IMR-90 (cell line): ENCODE measurements around the gene EDEM3. TPM values are rescaled to one million over a fixed set of nuclear protein-coding genes. Genes with fewer than 3 reads are reported as not detected.

ENCODE experiments used
- ATAC-seq: fragments of 200-7000 bp; cut with Tn5 transposase; 2 replicates; pipeline ENCODE4 v1.9.1; 2020; ENCODE audit warnings: low read depth, mild to moderate bottlenecking, moderate library complexity
- BruUV-seq: library from RNA; stranded (reverse); fragments of 400-500 nt; replicated peaks from 2 replicates; lab custom pipeline; 2021; lab: Mats Ljungman, UMichigan
- CTCF ChIA-PET: fragments of 300-600 bp; formaldehyde crosslinking; extraction: SDS; loops from one replicate; lab custom pipeline; 2021; ENCODE audit warnings: antibody characterized with exemption; lab: Yijun Ruan, JAX
- POLR2A ChIA-PET: fragments of 300-600 bp; sonication (Branson Sonifier 250); formaldehyde crosslinking; loops from one replicate; lab custom pipeline; 2022; ENCODE audit warnings: antibody characterized with exemption; ENCODE audit not compliant: unreplicated experiment; lab: Charles Lee
- DNase-seq: peaks from one replicate; pipeline ENCODE4 v3.0.0; 2013
- H2AFZ ChIP-seq: replicated peaks from 2 replicates; pipeline ENCODE3; 2013; ENCODE audit warnings: low read length, mild to moderate bottlenecking; ENCODE audit not compliant: poor library complexity
- H2AK5ac ChIP-seq: 2 replicates; pipeline ENCODE4 v1.6.1; 2013; ENCODE audit warnings: low read depth, low read length, inconsistent platforms
- H2AK9ac ChIP-seq: replicated peaks from 2 replicates; pipeline ENCODE3; 2013; ENCODE audit warnings: mild to moderate bottlenecking, low read depth, low read length, moderate library complexity; ENCODE audit not compliant: poor library complexity
- H2BK120ac ChIP-seq: 2 replicates; pipeline ENCODE4 v1.6.1; 2013; ENCODE audit warnings: low read depth, low read length, inconsistent platforms
- H2BK15ac ChIP-seq: 3 replicates; pipeline ENCODE4 v1.6.1; 2013; ENCODE audit warnings: low read depth, low read length, inconsistent platforms
- H2BK20ac ChIP-seq: 2 replicates; pipeline ENCODE4 v1.6.1; 2013; ENCODE audit warnings: low read depth, mild to moderate bottlenecking, inconsistent platforms, low read length, moderate library complexity
- H2BK5ac ChIP-seq: 2 replicates; pipeline ENCODE4 v1.6.1; 2013; ENCODE audit warnings: mild to moderate bottlenecking, low read depth, low read length, inconsistent platforms; ENCODE audit not compliant: poor library complexity, severe bottlenecking
- H3K14ac ChIP-seq: replicated peaks from 2 replicates; pipeline ENCODE4 v1.6.1; 2013; ENCODE audit warnings: low read depth, low read length, inconsistent platforms
- H3K18ac ChIP-seq: 2 replicates; pipeline ENCODE4 v1.6.1; 2013; ENCODE audit warnings: low read depth, low read length, control low read depth
- H3K23ac ChIP-seq: 2 replicates; pipeline ENCODE4 v1.6.1; 2013; ENCODE audit warnings: low read depth, low read length, inconsistent platforms
- H3K27ac ChIP-seq: 2 replicates; pipeline ENCODE4 v1.5.1; 2013; ENCODE audit warnings: mild to moderate bottlenecking, control low read depth, low read length; ENCODE audit not compliant: insufficient read depth
- H3K27me3 ChIP-seq: 2 replicates; pipeline ENCODE4 v1.6.1; 2013; ENCODE audit warnings: low read length; ENCODE audit not compliant: control insufficient read depth, insufficient read depth
- H3K36me3 ChIP-seq: 2 replicates; pipeline ENCODE4 v1.6.1; 2013; ENCODE audit warnings: low read length, mixed read lengths; ENCODE audit not compliant: control insufficient read depth, insufficient read depth
- H3K4ac ChIP-seq: 2 replicates; pipeline ENCODE4 v1.6.1; 2013; ENCODE audit warnings: low read depth, low read length, inconsistent platforms
- H3K4me1 ChIP-seq: 2 replicates; pipeline ENCODE4 v1.6.1; 2013; ENCODE audit warnings: low read length, mixed read lengths; ENCODE audit not compliant: control insufficient read depth, insufficient read depth
- H3K4me2 ChIP-seq: 2 replicates; pipeline ENCODE4 v1.6.1; 2013; ENCODE audit warnings: low read depth, mild to moderate bottlenecking, control low read depth, low read length, moderate library complexity
- H3K4me3 ChIP-seq: 2 replicates; pipeline ENCODE4 v1.5.1; 2013; ENCODE audit warnings: low read depth, mild to moderate bottlenecking, control low read depth, low read length, moderate library complexity; ENCODE audit not compliant: insufficient read depth
- H3K56ac ChIP-seq: 2 replicates; pipeline ENCODE4 v1.6.1; 2013; ENCODE audit warnings: low read length, inconsistent platforms; ENCODE audit not compliant: insufficient read depth; ENCODE audit errors: extremely low read depth
- H3K79me1 ChIP-seq, 2 experiments: 2 replicates each; pipeline ENCODE4 v1.6.1; 2013; ENCODE audit warnings: low read length in 2 of 2, inconsistent platforms in 1 of 2, low read depth in 1 of 2
- H3K9ac ChIP-seq: 2 replicates; pipeline ENCODE4 v1.6.1; 2013; ENCODE audit warnings: low read depth, low read length, control low read depth
- H3K9me1 ChIP-seq: 2 replicates; pipeline ENCODE4 v1.6.1; 2013; ENCODE audit warnings: low read length, inconsistent platforms; ENCODE audit not compliant: insufficient read depth
- H3K9me3 ChIP-seq: 2 replicates; pipeline ENCODE4 v1.6.1; 2013; ENCODE audit warnings: low read length; ENCODE audit not compliant: control insufficient read depth, insufficient read depth
- H4K20me1 ChIP-seq: 2 replicates; pipeline ENCODE4 v1.6.1; 2013; ENCODE audit warnings: low read length, inconsistent platforms; ENCODE audit not compliant: insufficient read depth
- H4K5ac ChIP-seq: 2 replicates; pipeline ENCODE4 v1.6.1; 2013; ENCODE audit warnings: mild to moderate bottlenecking, low read depth, low read length, control low read depth
- H4K8ac ChIP-seq, 2 experiments: 2 replicates each; pipeline ENCODE4 v1.6.1; 2013; ENCODE audit warnings: low read depth in 2 of 2, low read length in 2 of 2, control low read depth in 1 of 2, inconsistent platforms in 1 of 2
- H4K91ac ChIP-seq: 2 replicates; pipeline ENCODE4 v1.6.1; 2013; ENCODE audit warnings: low read depth, low read length, inconsistent platforms; ENCODE audit not compliant: insufficient read depth
- BHLHE40 ChIP-seq: fragments of 150-350 bp; IDR thresholded peaks from 2 replicates; pipeline ENCODE4 v1.6.1; 2016; ENCODE audit warnings: mild to moderate bottlenecking, low read depth, low read length
- CEBPB ChIP-seq: IDR thresholded peaks from 2 replicates; pipeline ENCODE4 v1.6.1; 2012; ENCODE audit warnings: low read depth, low read length, improper control_type of control experiment
- CHD1 ChIP-seq: IDR thresholded peaks from 2 replicates; pipeline ENCODE4 v1.6.1; 2012; ENCODE audit warnings: low read depth, low read length, improper control_type of control experiment
- FOS ChIP-seq: fragments of 150-350 bp; IDR thresholded peaks from 2 replicates; pipeline ENCODE4 v1.6.1; 2016; ENCODE audit warnings: low read depth, low read length
- MAFK ChIP-seq: IDR thresholded peaks from 2 replicates; pipeline ENCODE4 v1.6.1; 2012; ENCODE audit warnings: low read depth, low read length, improper control_type of control experiment
- MAZ ChIP-seq: IDR thresholded peaks from 2 replicates; pipeline ENCODE4 v1.6.1; 2012; ENCODE audit warnings: low read depth, mild to moderate bottlenecking, low read length, improper control_type of control experiment, moderate library complexity, borderline replicate concordance
- MXI1 ChIP-seq: IDR thresholded peaks from 2 replicates; pipeline ENCODE4 v1.6.1; 2012; ENCODE audit warnings: low read depth, mild to moderate bottlenecking, low read length, moderate library complexity, borderline replicate concordance
- NFE2L2 ChIP-seq: fragments of 150-350 bp; IDR thresholded peaks from 2 replicates; pipeline ENCODE4 v1.6.1; 2016; ENCODE audit warnings: low read depth, mild to moderate bottlenecking, low read length
- RAD21 ChIP-seq: IDR thresholded peaks from 2 replicates; pipeline ENCODE4 v1.6.1; 2012; ENCODE audit warnings: low read length, improper control_type of control experiment
- RCOR1 ChIP-seq: IDR thresholded peaks from 2 replicates; pipeline ENCODE4 v1.6.1; 2012; ENCODE audit warnings: mild to moderate bottlenecking, low read length, improper control_type of control experiment; ENCODE audit not compliant: insufficient replicate concordance
- RFX5 ChIP-seq: IDR thresholded peaks from 2 replicates; pipeline ENCODE4 v1.8.0; 2012; ENCODE audit warnings: low read depth, mild to moderate bottlenecking, low read length, moderate library complexity
- SMC3 ChIP-seq: fragments of 150-350 bp; IDR thresholded peaks from 2 replicates; pipeline ENCODE4 v1.6.1; 2016; ENCODE audit warnings: low read depth, mild to moderate bottlenecking, antibody characterized with exemption, low read length, moderate library complexity
- WGBS, 2 experiments: methylation state at CpG; one replicate each; pipeline versions ENCODE4 v1.1.5 to v1.1.7; 2013; ENCODE audit warnings: missing lambda C conversion rate in 2 of 2; ENCODE audit not compliant: insufficient read length in 1 of 2; ENCODE audit errors: extremely low coverage in 2 of 2; 5-methylcytosine and 5-hydroxymethylcytosine counted together
- dilution Hi-C: fragments of 300-500 bp; cut with HindIII; formaldehyde crosslinking; loops from one replicate; pipeline ENCODE4 v1.14.3; 2018; ENCODE audit warnings: low sequenced_read_pairs; ENCODE audit not compliant: unreplicated experiment
- in situ Hi-C: fragments of 300-500 bp; cut with MboI; formaldehyde crosslinking; loops from 3 replicates; pipeline ENCODE4 v1.14.3; 2019; ENCODE audit warnings: low sequenced_read_pairs, inconsistent platforms, mixed read lengths
- intact Hi-C: fragments of 100-400 bp; cut with micrococcal nuclease; formaldehyde crosslinking; loops from 2 replicates; pipeline ENCODE4 v1.10.0; 2022
- polyA plus RNA-seq, 3 experiments: library from polyadenylated mRNA; depleted of rRNA; stranded (reverse); fragments of >200 nt; gene quantifications; 2 replicates each; pipeline ENCODE4 v1.2.3, GENCODE V29; 2012; ENCODE audit warnings: low replicate concordance in 1 of 3
- total RNA-seq: library from RNA; depleted of rRNA; stranded (reverse); fragments of >200 nt; gene quantifications from 2 replicates; pipeline ENCODE4 v1.2.3, GENCODE V29; 2012
- TF ChIP-seq, protein P1 (sequence below): fragments of 150-350 bp; IDR thresholded peaks from 2 replicates; pipeline ENCODE4 v1.6.1; 2017; ENCODE audit warnings: mild to moderate bottlenecking, antibody characterized with exemption, low read length, low read depth
- TF ChIP-seq, protein P2 (sequence below): fragments of 150-350 bp; IDR thresholded peaks from 2 replicates; pipeline ENCODE4 v1.6.1; 2016; ENCODE audit warnings: low read depth, mild to moderate bottlenecking, low read length, moderate library complexity, borderline replicate concordance
- TF ChIP-seq, protein P3 (sequence below): conservative IDR thresholded peaks from 2 replicates; pipeline ENCODE4 v1.5.1; 2012; ENCODE audit warnings: mild to moderate bottlenecking, low read depth, low read length, improper control_type of control experiment

The EDEM3 gene
- total and polyA plus RNA-seq, 2 of the 4 experiments (the other 2 are of a cell fraction), result 17.5 to 29.9 TPM

DNA sequence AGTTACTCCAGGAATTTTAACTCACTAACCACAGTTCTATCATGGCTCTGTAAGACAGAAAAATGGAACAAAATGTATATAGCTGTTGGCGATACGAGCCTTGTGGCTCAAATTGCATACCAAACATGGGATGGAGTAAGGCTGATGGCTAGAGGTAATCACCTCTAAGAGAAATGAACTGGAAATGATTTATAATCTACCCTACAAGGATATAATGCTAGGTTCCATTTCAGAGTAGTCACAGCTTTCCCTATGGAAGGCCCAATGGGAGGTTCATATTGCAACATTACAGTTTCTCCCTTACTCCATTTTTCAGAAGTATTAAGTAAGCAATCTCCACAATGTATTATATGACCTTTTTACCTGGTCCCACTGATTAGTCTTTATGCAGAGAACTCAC, 61.6 kb downstream of the EDEM3 start:
- H3K56ac ChIP-seq, result no peak overlapping the region
- H3K79me1 ChIP-seq, result 0 out of 4 replicates have a peak, but pooled peaks cover 0 to 5% of the 10 kb centered on the region in 2 experiments
- intact Hi-C loops (loop anchor here (10.0 kb wide), 1 partner anchor 748 kb away; no protein-coding TSS in a partner anchor), in situ Hi-C loops (no loop called here), dilution Hi-C loops (no loop called here)
- H2BK5ac ChIP-seq, result no peak overlapping the region
- H3K9me3 ChIP-seq, result no peaks in the 10 kb centered on the region
- POLR2A ChIA-PET, result no interaction called here
- peaks cover 3% of the 10 kb centered on the region; the same call in 1 of the 2 replicates for H3K36me3 ChIP-seq
- H3K9ac ChIP-seq, result no peak overlapping the region
- H3K4me1 ChIP-seq, result peaks cover 3% of the 10 kb centered on the region; the same call in 1 of the 2 replicates
- CTCF ChIA-PET, result interaction anchor here (0.5 to 1.1 kb wide), 3 partner anchors 18 to 450 kb away, joined by 3 read pairs; no protein-coding TSS in a partner anchor
- H3K18ac ChIP-seq, result no peak overlapping the region
- TF ChIP-seq MAZ (no peak), BHLHE40 (no peak), NFE2L2 (no peak), SMC3 (no peak), MAFK (no peak), FOS (no peak), RCOR1 (no peak), RAD21 (no peak), CHD1 (no peak), RFX5 (no peak), CEBPB (no peak), MXI1 (no peak)
- TF ChIP-seq, protein P1, sequence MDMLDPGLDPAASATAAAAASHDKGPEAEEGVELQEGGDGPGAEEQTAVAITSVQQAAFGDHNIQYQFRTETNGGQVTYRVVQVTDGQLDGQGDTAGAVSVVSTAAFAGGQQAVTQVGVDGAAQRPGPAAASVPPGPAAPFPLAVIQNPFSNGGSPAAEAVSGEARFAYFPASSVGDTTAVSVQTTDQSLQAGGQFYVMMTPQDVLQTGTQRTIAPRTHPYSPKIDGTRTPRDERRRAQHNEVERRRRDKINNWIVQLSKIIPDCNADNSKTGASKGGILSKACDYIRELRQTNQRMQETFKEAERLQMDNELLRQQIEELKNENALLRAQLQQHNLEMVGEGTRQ, result no peak
- TF ChIP-seq, protein P2, sequence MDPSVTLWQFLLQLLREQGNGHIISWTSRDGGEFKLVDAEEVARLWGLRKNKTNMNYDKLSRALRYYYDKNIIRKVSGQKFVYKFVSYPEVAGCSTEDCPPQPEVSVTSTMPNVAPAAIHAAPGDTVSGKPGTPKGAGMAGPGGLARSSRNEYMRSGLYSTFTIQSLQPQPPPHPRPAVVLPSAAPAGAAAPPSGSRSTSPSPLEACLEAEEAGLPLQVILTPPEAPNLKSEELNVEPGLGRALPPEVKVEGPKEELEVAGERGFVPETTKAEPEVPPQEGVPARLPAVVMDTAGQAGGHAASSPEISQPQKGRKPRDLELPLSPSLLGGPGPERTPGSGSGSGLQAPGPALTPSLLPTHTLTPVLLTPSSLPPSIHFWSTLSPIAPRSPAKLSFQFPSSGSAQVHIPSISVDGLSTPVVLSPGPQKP, result no peak
- TF ChIP-seq, protein P3, sequence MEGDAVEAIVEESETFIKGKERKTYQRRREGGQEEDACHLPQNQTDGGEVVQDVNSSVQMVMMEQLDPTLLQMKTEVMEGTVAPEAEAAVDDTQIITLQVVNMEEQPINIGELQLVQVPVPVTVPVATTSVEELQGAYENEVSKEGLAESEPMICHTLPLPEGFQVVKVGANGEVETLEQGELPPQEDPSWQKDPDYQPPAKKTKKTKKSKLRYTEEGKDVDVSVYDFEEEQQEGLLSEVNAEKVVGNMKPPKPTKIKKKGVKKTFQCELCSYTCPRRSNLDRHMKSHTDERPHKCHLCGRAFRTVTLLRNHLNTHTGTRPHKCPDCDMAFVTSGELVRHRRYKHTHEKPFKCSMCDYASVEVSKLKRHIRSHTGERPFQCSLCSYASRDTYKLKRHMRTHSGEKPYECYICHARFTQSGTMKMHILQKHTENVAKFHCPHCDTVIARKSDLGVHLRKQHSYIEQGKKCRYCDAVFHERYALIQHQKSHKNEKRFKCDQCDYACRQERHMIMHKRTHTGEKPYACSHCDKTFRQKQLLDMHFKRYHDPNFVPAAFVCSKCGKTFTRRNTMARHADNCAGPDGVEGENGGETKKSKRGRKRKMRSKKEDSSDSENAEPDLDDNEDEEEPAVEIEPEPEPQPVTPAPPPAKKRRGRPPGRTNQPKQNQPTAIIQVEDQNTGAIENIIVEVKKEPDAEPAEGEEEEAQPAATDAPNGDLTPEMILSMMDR, result no peak
- no peak overlapping the region for H3K23ac ChIP-seq
- no peak overlapping the region for H4K91ac ChIP-seq
- H2BK15ac ChIP-seq, result no peak overlapping the region
- no peak overlapping the region for H2AFZ ChIP-seq
- no CpG with 5 or more reads among the region's 2 CpGs for WGBS, 2 experiments
- no peak overlapping the region for H2AK9ac ChIP-seq
- no TSS peak for BruUV-seq
- no peak overlapping the region for H2AK5ac ChIP-seq
- no peaks in the 10 kb centered on the region for H3K27me3 ChIP-seq
- ATAC-seq, result no peak
- H4K5ac ChIP-seq, result no peak overlapping the region
- no peak overlapping the region for H3K4me3 ChIP-seq
- no peaks in the 10 kb centered on the region for H3K9me1 ChIP-seq
- no peak overlapping the region for H4K8ac ChIP-seq
- peak; percentile 10 for DNase-seq
- H3K4me2 ChIP-seq, result no peak overlapping the region
- H3K27ac ChIP-seq, result no peak overlapping the region
- no peaks in the 10 kb centered on the region; the same call in 1 of the 2 replicates for H4K20me1 ChIP-seq
- no peak overlapping the region for H2BK20ac ChIP-seq
- H3K14ac ChIP-seq, result no peak overlapping the region
- no peak overlapping the region for H2BK120ac ChIP-seq
- no peak overlapping the region for H3K4ac ChIP-seq
